Keratinocyte (primary cell): ENCODE data around the gene FHAD1. TPM values are rescaled to one million over a fixed set of nuclear protein-coding genes. Genes with fewer than 3 reads are reported as not detected.

Source experiments
- DNase-seq: peaks from one replicate; pipeline ENCODE4 v3.0.0-alpha.2; 2011; ENCODE audit warnings: low read depth, missing footprints, low spot score
- FAIRE-seq: peaks from 2 replicates; lab custom pipeline; 2011; peaks lifted over from hg19 to GRCh38; lab: Jason Lieb, UNC
- H2AFZ ChIP-seq: 2 replicates; pipeline ENCODE4 v1.6.0; 2012; ENCODE audit warnings: low read length, control low read depth, inconsistent platforms; ENCODE audit not compliant: control insufficient read depth
- H3K27ac ChIP-seq: 2 replicates; pipeline ENCODE4 v1.5.1; 2011; ENCODE audit warnings: low read length; ENCODE audit not compliant: control insufficient read depth, insufficient read depth
- H3K27me3 ChIP-seq: 3 replicates; pipeline ENCODE4 v1.6.0; 2011; ENCODE audit warnings: low read length; ENCODE audit not compliant: control insufficient read depth, insufficient read depth; ENCODE audit errors: extremely low read depth
- H3K36me3 ChIP-seq, 2 experiments: 2 replicates in 1 of 2; 3 replicates in 1 of 2; pipeline ENCODE4 v1.5.1; 2011; ENCODE audit warnings: low read length in 2 of 2, mild to moderate bottlenecking in 1 of 2; ENCODE audit not compliant: control insufficient read depth in 2 of 2, insufficient read depth in 2 of 2; ENCODE audit errors: extremely low read depth in 1 of 2
- H3K4me1 ChIP-seq: 3 replicates; pipeline ENCODE4 v1.5.1; 2011; ENCODE audit warnings: low read length; ENCODE audit not compliant: control insufficient read depth, insufficient read depth; ENCODE audit errors: extremely low read depth
- H3K4me2 ChIP-seq: 3 replicates; pipeline ENCODE4 v1.6.0; 2011; ENCODE audit warnings: low read depth, low read length; ENCODE audit not compliant: control insufficient read depth, insufficient read depth; ENCODE audit errors: extremely low read depth
- H3K4me3 ChIP-seq, 3 experiments: fragments of 200-600 bp in 1 of 3; sonication (generic) in 1 of 3; 2 replicates in 2 of 3; 3 replicates in 1 of 3; pipeline ENCODE4 v1.5.1; 2011 to 2016; ENCODE audit warnings: low read length in 3 of 3, mild to moderate bottlenecking in 3 of 3, control low read depth in 2 of 3, inconsistent platforms in 1 of 3, low read depth in 1 of 3, mixed read lengths in 1 of 3, mixed run types in 1 of 3, moderate library complexity in 1 of 3; ENCODE audit not compliant: control insufficient read depth in 2 of 3, insufficient read depth in 2 of 3; ENCODE audit errors: extremely low read depth in 1 of 3
- H3K79me2 ChIP-seq: 2 replicates; pipeline ENCODE4 v1.6.0; 2012; ENCODE audit warnings: low read length; ENCODE audit not compliant: control insufficient read depth, insufficient read depth
- H3K9ac ChIP-seq: 3 replicates; pipeline ENCODE4 v1.6.0; 2011; ENCODE audit warnings: low read length; ENCODE audit not compliant: control insufficient read depth, insufficient read depth; ENCODE audit errors: extremely low read depth
- H3K9me1 ChIP-seq: 3 replicates; pipeline ENCODE4 v1.6.0; 2011; ENCODE audit warnings: low read length; ENCODE audit not compliant: control insufficient read depth, insufficient read depth; ENCODE audit errors: extremely low read depth
- H3K9me3 ChIP-seq: 2 replicates; pipeline ENCODE4 v1.5.1; 2012; ENCODE audit warnings: low read depth, low read length; ENCODE audit not compliant: control insufficient read depth
- H4K20me1 ChIP-seq: 3 replicates; pipeline ENCODE4 v1.6.0; 2011; ENCODE audit warnings: low read length; ENCODE audit not compliant: control insufficient read depth, insufficient read depth; ENCODE audit errors: extremely low read depth
- CTCF ChIP-seq, 3 experiments: IDR thresholded peaks in 1 of 3; conservative IDR thresholded peaks in 1 of 3; optimal IDR thresholded peaks in 1 of 3; 2 replicates in 2 of 3; 3 replicates in 1 of 3; pipeline versions ENCODE3 to v1.5.1; 2011; ENCODE audit warnings: low read length in 3 of 3, mild to moderate bottlenecking in 3 of 3, moderate library complexity in 2 of 3, control low read depth in 1 of 3, inconsistent platforms in 1 of 3; ENCODE audit not compliant: insufficient read depth in 2 of 3; ENCODE audit errors: extremely low read depth in 1 of 3
- EZH2 ChIP-seq: IDR thresholded peaks from one replicate; pipeline ENCODE4 v1.6.1; 2012; ENCODE audit warnings: inconsistent platforms, mild to moderate bottlenecking, low read length, moderate library complexity
- dilution Hi-C: fragments of 300-500 bp; cut with MboI; formaldehyde crosslinking; loops from one replicate; pipeline ENCODE4 v1.7.0; 2020; ENCODE audit warnings: low sequenced_read_pairs; ENCODE audit not compliant: extremely low pct_ligation_motif_present
- polyA plus RNA-seq, 5 experiments: library from polyadenylated mRNA; depleted of rRNA in 3 of 5; stranded (reverse) in 3 of 5; stranded (forward) in 1 of 5; unstranded in 1 of 5; fragments of >200 nt; gene quantifications; 1 replicate in 1 of 5; 2 replicates in 3 of 5; 3 replicates in 1 of 5; pipeline versions ENCODE4 v1.2.1 to v1.2.3, GENCODE V29; 2011 to 2012; ENCODE audit warnings: missing spikeins in 2 of 5, low read depth in 1 of 5, low replicate concordance in 1 of 5

The FHAD1 gene
- polyA plus RNA-seq, 1 donor (not counting 4 experiments of a cell fraction or from before 2014, with no cell fraction given), result 0.09 TPM

DNA sequence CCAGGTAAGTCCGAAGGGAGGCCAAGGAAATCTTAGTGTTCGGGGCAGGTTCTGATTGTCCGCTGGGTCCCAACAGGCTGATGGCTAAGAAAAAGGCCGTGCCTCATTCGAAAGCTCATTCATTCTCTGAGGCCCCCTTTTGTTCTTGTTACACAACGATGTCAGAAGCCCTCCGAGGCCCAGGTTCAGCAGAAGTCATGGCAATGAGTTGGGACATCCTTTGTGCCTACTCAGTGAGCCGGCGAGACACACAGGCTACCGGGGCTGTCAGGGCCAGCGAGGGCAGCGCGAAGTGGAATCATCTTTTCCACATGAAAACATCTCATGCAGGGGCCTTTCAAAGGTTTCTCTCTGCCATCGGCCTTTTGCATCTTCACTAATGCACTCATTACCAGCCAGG, 113.7 kb downstream of the FHAD1 start:
- Histone ChIP-seq H3K4me3 (no peak overlapping the region), H3K4me1 (peaks cover 17% of the 10 kb centered on the region), H3K9me1 (no peaks in the 10 kb centered on the region), H3K27ac (no peak overlapping the region), H3K9me3 (no peaks in the 10 kb centered on the region), H3K79me2 (no peaks in the 10 kb centered on the region), H4K20me1 (no peaks in the 10 kb centered on the region), H3K9ac (no peak overlapping the region), H3K36me3 (no peaks in the 10 kb centered on the region), H3K4me2 (no peak overlapping the region), H2AFZ (no peak overlapping the region), H3K27me3 (no peaks in the 10 kb centered on the region)
- no peak for DNase-seq
- dilution Hi-C loops, result no loop called here
- TF ChIP-seq EZH2 (no peak), CTCF (optimal IDR thresholded peaks at IDR 0.05 in 1 of 3, IDR thresholded peaks at IDR 0.05 in 1 of 3, conservative IDR thresholded peaks at IDR 0.05 in 1 of 3; ENCODE audit: extremely low read depth in 1 of 3, insufficient read depth in 2 of 3, low read length in 3 of 3) (no peak)
- no peak for FAIRE-seq

DNA sequence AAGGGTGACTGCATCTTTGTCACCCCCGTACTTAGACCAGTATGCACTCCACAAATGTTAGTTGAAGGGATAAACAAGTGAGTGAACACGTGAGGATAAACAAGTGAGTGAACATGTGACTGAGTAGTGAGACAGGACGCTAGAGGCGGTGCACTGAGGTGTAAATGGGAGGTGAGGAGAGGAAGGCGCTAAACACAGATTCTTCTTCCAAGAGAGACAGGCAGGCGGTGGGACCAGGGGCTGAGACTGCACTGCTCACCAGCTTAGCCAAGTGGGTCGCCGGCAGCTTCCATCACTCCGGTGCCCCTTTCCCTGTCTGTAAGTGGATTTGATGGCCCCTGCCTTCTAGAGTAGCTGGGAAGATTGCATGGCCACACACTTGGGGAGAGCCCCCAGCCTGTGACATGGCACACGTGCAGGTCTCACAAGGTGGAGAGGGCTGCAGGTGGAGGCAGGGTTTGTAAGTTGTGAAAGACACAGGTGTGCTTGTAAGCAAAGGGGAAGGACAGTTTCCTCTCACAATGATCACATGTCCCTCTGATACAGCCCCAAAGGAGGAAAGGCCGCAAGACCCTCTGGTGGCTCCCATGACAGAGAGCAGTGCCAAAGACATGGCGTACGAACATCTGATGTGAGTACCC, 115.2 kb downstream of the FHAD1 start:
- no peak overlapping the region for H2AFZ ChIP-seq
- no peak overlapping the region for H3K4me3 ChIP-seq
- no peaks in the 10 kb centered on the region for H3K79me2 ChIP-seq
- H3K4me2 ChIP-seq, result no peak overlapping the region
- dilution Hi-C loops, result no loop called here
- H3K9ac ChIP-seq, result no peak overlapping the region
- H3K4me1 ChIP-seq, result peaks cover 8% of the 10 kb centered on the region
- no peaks in the 10 kb centered on the region for H4K20me1 ChIP-seq
- no peaks in the 10 kb centered on the region for H3K9me1 ChIP-seq
- DNase-seq, result no peak
- H3K36me3 ChIP-seq, result no peaks in the 10 kb centered on the region
- TF ChIP-seq EZH2, result no peak
- no peak for TF ChIP-seq CTCF (optimal IDR thresholded peaks at IDR 0.05 in 1 of 3, IDR thresholded peaks at IDR 0.05 in 1 of 3, conservative IDR thresholded peaks at IDR 0.05 in 1 of 3; ENCODE audit: extremely low read depth in 1 of 3, insufficient read depth in 2 of 3, low read length in 3 of 3)
- no peaks in the 10 kb centered on the region for H3K27me3 ChIP-seq
- no peaks in the 10 kb centered on the region for H3K9me3 ChIP-seq
- no peak for FAIRE-seq
- no peak overlapping the region for H3K27ac ChIP-seq
